Stimulated activated naive CD8-positive, alpha-beta T cell treated with anti-CD3 and anti-CD28 coated beads, Interleukin-15, Interleukin-2, amounts not matched to agents 100 ng/mL and 50 ng/mL, for 24 hours (primary cell): Measurements from ENCODE around the gene STK16.
A peak's percentile ranks its signal among the peaks of the same experiment; 100 is the strongest.

ENCODE experiments used
- H3K27ac Mint-ChIP-seq: one replicate; pipeline ENCODE4 v1.8.0; 2021; ENCODE audit warnings: mild to moderate bottlenecking, mixed read lengths
- H3K27me3 Mint-ChIP-seq: one replicate; pipeline ENCODE4 v1.8.0; 2021; ENCODE audit warnings: mixed read lengths
- H3K36me3 Mint-ChIP-seq: one replicate; pipeline ENCODE4 v1.8.0; 2021; ENCODE audit warnings: low read depth, mixed read lengths
- H3K4me1 Mint-ChIP-seq: one replicate; pipeline ENCODE4 v1.8.0; 2021; ENCODE audit warnings: low read depth, mixed read lengths
- H3K4me3 Mint-ChIP-seq: one replicate; pipeline ENCODE4 v1.8.0; 2021; ENCODE audit warnings: mild to moderate bottlenecking, mixed read lengths
- H3K9me3 Mint-ChIP-seq: one replicate; pipeline ENCODE4 v1.8.0; 2021; ENCODE audit warnings: mixed read lengths

STK16 gene

DNA sequence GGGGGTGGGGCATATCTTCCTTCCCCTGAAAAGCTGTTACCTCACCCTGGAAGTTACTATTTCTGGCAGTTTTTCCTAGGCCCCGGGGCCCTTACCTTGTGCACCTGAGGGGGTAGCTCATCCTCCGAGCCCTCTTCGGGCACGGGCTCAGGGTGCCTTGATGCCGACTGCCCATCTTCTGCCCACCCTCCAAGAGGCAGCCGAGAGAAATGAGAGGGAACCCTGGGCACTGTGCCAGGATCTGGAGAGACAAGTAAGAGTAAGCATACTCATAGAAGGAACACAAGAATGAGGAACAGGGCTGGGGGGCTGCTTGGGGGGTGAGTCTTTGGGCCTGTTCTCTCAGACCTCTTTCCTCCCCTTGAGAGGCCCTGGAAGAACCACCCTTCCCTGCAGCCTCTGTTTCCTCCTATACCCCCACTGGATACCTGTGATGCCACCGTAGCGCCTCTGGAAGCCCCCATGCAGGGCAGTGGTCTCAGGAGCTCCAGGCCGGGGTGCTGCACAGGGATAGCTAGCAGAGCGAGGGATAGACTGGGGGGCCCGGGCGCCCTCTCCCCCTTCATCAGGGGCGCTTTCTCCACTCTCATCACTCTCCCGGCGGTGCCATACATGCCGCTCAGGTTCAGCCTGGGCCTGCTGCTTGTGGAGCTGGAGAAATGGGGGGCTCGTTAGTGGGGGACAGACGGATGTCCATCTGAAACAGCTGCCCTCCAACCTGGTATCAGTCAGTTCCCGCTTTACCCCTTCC, 24.5 kb upstream of the STK16 start:
- no peaks in the 10 kb centered on the region for H3K27me3 Mint-ChIP-seq
- no peaks in the 10 kb centered on the region for H3K9me3 Mint-ChIP-seq
- H3K36me3 Mint-ChIP-seq, result peaks cover 46% of the 10 kb centered on the region
- H3K4me1 Mint-ChIP-seq, result peaks cover 29% of the 10 kb centered on the region
- no peak overlapping the region for H3K4me3 Mint-ChIP-seq
- H3K27ac Mint-ChIP-seq, result no peak overlapping the region

DNA sequence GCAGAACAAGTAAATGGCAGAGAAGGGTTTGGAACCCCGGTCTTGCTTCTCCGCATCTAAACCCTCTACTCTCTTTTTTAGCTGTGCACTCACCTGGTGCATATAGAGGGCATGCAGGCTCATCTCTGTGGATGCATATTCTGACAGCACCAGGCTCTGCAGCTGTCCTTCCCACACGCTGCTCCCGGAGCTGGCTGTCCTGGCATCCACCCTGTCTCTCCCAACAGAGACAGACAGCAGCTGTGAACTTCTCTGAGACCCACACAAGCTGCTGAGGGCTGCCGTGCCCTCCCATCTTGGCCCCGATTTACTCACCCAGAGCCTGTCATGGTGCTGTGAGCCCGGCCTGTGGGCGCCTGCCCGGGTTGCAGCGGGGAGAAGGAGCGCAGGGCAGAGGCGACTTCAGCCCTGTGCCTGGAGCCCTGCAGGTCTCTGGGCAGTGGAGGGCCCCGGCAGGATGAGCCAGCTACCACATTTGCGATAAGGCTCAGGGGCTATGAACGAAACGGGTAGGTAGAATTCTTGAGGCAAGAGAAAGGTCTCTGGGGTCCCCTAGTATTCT, 23.2 kb upstream of the STK16 start:
- Mint-ChIP-seq H3K36me3 (peaks cover 48% of the 10 kb centered on the region), H3K4me3 (no peak overlapping the region), H3K27ac (no peak overlapping the region), H3K27me3 (no peaks in the 10 kb centered on the region), H3K4me1 (peaks cover 27% of the 10 kb centered on the region), H3K9me3 (no peaks in the 10 kb centered on the region)

DNA sequence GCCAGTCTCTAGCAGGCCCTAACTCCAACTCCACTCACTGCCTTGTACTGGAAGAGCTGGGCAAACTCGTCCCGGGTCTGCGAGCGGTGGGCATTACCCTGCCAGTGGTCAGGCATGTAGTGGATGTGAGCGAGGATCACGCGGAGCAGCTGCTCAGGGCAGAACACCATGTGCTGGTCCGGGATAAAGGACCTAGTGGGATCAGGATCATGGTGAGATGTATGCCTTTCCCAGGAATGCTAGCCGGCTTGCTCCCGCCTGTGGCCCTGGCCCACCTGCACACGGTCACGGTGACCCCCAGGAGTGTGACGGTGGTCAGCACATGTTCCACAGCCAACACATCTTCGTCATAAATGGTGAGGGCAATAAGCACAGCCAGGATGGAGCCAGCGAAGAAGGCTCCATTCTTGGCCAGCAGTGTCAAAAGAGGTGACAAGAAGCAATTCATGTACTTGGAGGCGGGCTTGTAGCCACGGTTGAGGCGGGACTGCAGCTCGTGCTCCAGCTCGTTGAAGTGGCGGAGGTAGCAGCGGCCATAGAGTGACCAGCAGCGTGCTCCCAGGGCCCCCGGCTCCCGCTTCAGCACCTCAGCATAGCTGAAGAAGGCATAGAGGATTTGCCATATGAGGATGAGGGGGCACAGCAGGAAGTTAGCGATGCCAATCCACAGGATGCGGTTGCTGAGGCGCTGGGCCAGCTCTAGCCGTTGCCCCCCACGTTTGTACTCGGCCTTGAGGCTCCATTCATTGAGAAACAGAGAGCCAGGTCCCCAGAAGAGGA, 21.3 kb upstream of the STK16 start:
- no peaks in the 10 kb centered on the region for H3K27me3 Mint-ChIP-seq
- no peak overlapping the region for H3K27ac Mint-ChIP-seq
- H3K9me3 Mint-ChIP-seq, result no peaks in the 10 kb centered on the region
- peaks cover 29% of the 10 kb centered on the region for H3K4me1 Mint-ChIP-seq
- H3K36me3 Mint-ChIP-seq, result peaks cover 47% of the 10 kb centered on the region
- H3K4me3 Mint-ChIP-seq, result no peak overlapping the region

DNA sequence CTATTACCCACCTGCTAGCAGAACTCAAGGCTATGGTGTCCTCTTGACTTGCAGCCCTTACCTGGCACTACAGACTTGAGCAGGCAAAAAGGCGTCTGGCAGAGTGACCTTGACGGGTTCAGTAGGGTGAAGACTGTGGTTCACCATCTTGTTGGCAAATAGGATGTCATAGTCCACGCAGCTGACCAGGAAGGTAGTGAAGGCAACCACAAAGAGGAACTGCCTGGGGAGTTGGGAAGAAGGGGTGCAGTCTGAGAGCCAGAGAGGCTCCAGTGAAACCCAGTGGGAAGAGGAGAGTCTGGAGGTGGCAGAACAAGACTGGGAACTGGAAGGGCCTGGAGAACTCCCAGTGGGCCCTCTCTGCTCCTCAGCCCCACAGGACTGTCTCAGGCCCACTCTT, 19.9 kb upstream of the STK16 start:
- Mint-ChIP-seq H3K36me3 (peaks cover 47% of the 10 kb centered on the region), H3K4me3 (no peak overlapping the region), H3K27me3 (no peaks in the 10 kb centered on the region), H3K4me1 (peaks cover 32% of the 10 kb centered on the region), H3K27ac (no peak overlapping the region), H3K9me3 (no peaks in the 10 kb centered on the region)

DNA sequence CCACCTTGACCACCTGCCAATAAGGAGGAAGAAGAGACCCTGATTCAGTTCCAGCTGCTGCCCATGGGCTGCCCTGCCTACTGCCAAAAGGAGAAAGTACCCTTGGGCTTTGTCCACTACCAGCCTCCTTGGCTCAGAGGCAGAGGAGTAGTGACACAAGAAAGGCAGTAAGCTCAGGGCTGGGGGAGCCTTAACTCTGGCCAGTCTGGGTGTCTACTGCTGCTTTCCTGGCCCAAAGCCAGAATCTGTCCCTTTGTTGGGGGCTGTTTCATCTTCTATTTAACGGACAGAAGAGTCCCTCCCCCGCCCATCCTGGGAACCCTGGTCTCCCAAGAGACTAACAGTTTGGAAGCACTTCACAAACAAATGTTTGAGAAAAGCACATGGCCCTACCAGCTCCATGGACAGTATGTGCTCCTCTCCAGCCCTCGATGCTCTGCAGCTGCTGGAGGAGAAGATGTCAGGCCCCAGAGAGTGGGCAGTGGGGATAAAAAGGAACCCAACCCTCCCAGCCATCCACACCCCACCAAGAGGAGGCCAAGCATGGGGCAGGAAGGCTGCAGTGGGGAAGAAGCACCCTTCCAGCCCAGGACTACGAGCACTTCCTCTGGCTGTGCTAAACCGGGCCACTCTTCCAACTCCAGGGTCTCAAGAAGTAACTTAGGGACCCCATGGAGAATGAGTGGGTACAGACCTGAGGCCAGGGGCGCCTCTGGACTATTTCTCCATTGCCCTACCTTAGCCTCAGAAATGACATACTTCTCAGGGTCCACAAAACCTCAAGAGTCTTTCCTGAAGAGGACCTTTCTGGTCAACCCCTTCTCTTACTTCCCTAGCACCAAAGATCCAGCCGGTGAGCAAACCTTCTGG, 17.0 kb upstream of the STK16 start:
- H3K27ac Mint-ChIP-seq, result peak overlapping the region; percentile 74
- peaks cover 58% of the 10 kb centered on the region for H3K4me1 Mint-ChIP-seq
- peaks cover 60% of the 10 kb centered on the region for H3K36me3 Mint-ChIP-seq

DNA sequence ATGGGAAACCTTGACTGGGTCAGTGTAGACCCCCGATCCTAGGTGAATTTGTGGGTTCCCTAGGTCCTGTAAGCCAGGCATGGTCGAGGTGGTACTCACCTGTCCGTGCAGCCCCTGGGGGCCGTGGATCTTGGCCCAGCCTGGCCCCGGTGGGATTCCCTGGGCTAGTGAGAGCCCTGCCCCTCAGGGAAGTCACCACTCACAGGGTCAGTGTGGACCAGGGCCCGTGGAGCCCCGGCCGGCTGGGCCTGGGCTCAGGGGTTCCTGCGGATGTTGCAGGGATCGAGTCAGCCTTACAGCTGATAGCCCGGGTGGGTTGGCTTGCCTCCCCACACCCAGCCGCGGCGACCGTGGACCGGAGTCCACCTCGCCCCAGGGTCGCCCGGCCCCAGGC, 16.4 kb upstream of the STK16 start:
- no peaks in the 10 kb centered on the region for H3K27me3 Mint-ChIP-seq
- peaks cover 58% of the 10 kb centered on the region for H3K4me1 Mint-ChIP-seq
- H3K9me3 Mint-ChIP-seq, result no peaks in the 10 kb centered on the region
- peaks cover 61% of the 10 kb centered on the region for H3K36me3 Mint-ChIP-seq
- H3K4me3 Mint-ChIP-seq, result peak overlapping the region; percentile 100
- H3K27ac Mint-ChIP-seq, result peak overlapping the region; percentile 74

More for the DNA sequence above, 17.0 kb upstream of the STK16 start:
- Mint-ChIP-seq H3K9me3 (no peaks in the 10 kb centered on the region), H3K4me3 (peak overlapping the region; percentile 100), H3K27me3 (no peaks in the 10 kb centered on the region)

DNA sequence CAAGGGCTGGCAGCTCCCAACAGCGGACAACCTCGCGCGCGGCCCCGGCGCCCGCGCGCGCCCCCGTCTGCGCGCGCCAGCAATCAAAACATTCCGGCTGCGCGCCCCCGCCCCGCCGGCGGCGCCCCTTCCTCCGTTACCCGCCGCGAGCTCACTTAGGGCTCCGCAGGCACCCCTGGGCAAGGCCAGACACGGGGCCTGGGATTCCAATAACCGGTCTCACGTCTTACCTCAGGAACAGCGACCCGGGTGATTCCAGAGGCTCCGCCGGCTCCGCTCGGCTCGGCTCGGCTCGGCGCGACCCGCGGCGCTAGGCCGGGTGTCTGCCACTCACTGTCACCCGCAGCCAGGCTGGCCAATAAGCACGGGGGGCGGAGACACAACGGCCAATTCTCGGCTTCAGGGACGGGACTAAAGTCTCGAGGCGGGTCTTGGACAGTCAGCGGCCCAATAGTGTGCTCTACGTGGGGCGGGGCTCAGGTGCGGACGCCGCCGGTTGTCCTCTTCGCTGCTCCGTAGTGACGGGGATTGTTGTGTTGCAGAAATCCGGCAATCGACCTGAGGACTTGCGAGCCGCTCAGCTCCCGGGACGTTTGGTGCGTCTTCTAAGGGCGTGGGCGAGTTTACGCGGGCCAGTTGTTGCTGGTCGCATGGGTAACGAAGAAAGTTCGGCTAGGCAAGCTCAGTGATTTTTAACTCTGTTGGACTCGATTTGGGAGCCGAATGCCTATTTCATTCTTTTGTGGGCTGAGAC, 15.8 kb upstream of the STK16 start, which contains the start of the genes ANKZF1 and ATG9A:
ANKZF1 (plus strand) TSS at position 502 of the 754 bp plus-strand sequence. CDS start 452 bp downstream, outside the sequence.
ATG9A (minus strand) TSS at position 332 of the 754 bp plus-strand sequence. CDS start 1,612 bp downstream, outside the sequence.
- peak within 1 kb of the TSS; percentile 100 for H3K27ac Mint-ChIP-seq
- H3K36me3 Mint-ChIP-seq, result peaks cover 61% of the 10 kb centered on the region
- H3K27me3 Mint-ChIP-seq, result no peaks in the 10 kb centered on the region
- H3K4me3 Mint-ChIP-seq, result peak within 1 kb of the TSS; percentile 100
- no peaks in the 10 kb centered on the region for H3K9me3 Mint-ChIP-seq
- H3K4me1 Mint-ChIP-seq, result peaks cover 58% of the 10 kb centered on the region

DNA sequence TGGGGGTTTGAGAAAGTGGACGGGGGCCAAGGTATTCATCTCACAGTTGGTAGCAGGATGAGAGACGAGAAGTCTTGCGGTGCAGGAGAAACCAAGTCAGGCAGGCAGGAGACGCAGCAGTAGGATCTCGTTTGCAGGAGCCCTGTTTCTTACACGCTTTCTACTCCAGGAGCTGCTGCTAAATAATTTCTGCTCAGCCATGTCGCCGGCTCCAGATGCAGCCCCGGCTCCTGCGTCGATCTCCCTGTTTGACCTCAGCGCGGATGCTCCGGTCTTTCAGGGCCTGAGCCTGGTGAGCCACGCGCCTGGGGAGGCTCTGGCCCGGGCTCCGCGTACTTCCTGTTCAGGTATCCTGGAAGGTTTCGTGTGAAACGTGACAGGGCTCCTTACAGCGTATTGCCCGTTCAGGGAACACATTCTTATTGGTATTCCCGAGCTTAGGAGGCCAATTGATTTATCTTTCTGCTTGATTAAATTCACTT, 15.2 kb upstream of the STK16 start:
- Mint-ChIP-seq H3K27ac (peak overlapping the region; percentile 100), H3K36me3 (peaks cover 59% of the 10 kb centered on the region), H3K4me1 (peaks cover 54% of the 10 kb centered on the region), H3K9me3 (no peaks in the 10 kb centered on the region), H3K4me3 (peak overlapping the region; percentile 100), H3K27me3 (no peaks in the 10 kb centered on the region)

DNA sequence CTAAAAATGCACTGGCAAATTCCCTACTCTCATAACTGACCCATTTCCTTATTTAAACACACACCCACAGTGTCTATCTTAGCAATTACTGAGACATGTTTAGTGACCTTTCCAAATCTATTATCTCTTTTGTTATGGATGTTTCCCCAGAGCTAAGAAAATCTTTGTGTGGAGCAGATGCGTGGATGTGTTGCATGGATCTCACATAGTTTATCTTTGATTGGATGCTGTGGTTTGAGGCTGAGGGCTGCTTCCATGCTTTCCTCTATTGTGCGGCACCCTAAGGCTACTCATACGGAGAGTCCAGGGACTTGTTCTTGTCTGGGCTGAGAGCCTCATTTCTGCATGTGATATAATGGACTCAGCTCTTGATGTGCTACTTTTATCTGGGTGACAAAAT, 10.9 kb upstream of the STK16 start:
- Mint-ChIP-seq H3K36me3 (peaks cover 78% of the 10 kb centered on the region), H3K9me3 (no peaks in the 10 kb centered on the region), H3K27me3 (no peaks in the 10 kb centered on the region), H3K4me3 (no peak overlapping the region), H3K27ac (no peak overlapping the region), H3K4me1 (peaks cover 32% of the 10 kb centered on the region)

DNA sequence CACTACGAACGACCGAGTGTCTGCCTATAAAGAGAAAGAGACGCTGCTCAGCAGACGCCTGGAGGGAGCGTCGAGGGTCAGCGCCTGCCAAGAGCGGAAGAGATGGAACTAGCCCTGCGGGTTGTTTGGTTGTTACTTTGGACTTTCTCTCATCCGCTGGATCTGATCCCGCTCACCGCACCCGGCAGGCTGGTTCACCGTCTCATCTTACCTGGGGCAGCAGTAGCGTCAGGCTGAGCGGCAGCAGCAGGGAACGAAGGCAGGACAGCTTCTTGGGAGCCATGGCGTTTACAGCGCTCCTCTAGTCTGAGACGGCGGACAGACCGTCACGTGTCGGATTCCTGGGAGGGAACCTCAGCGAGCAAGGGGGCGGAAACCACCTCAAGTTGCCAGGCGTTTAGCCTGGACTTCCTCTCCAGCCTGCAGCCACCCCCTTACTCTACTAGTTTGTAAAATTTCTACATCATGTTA, 2.0 kb upstream of the STK16 start:
- no peak overlapping the region for H3K27ac Mint-ChIP-seq

DNA sequence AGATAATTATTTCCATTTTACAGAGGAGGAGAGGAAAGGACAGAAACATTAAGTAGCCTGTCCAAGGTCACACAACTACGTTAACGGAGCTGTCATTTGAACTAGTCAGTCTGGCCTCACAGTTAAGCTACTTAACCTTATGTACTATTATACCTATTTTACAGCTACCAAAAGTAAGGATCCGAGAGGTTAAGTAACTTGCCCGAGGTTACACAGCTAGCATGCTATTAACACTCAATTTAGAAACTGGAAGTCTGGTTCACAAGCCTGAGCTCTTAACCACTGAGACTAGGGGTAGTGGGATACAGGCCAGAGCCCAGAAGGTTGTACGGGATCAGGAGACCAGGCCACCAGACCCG, 511 bp upstream of the STK16 start:
- H3K36me3 Mint-ChIP-seq, result peaks cover 23% of the 10 kb centered on the region

More for the DNA sequence above, 2.0 kb upstream of the STK16 start:
- Mint-ChIP-seq H3K4me3 (peak overlapping the region; percentile 64), H3K9me3 (no peaks in the 10 kb centered on the region), H3K36me3 (peaks cover 11% of the 10 kb centered on the region), H3K4me1 (peaks cover 41% of the 10 kb centered on the region), H3K27me3 (no peaks in the 10 kb centered on the region)

DNA sequence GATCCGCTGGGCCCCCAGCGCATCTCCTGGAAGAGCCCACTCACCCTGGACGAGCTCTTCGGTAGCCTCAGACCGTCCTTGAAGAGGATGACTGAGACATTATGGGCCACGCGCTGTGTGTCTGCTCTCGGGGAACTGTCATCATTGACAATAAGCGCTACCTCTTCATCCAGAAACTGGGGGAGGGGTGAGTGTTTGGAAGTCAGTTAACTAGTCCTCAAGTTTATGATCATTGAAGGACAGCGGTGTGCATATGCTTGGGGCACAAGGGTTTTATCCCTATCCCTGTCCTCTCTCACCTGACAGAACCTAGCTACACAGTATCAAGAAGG, 586 bp downstream of the STK16 start:
- H3K36me3 Mint-ChIP-seq, result peaks cover 34% of the 10 kb centered on the region
- no peaks in the 10 kb centered on the region for H3K9me3 Mint-ChIP-seq
- no peaks in the 10 kb centered on the region for H3K27me3 Mint-ChIP-seq
- H3K4me1 Mint-ChIP-seq, result peaks cover 67% of the 10 kb centered on the region
- peak overlapping the region; percentile 92 for H3K4me3 Mint-ChIP-seq
- H3K27ac Mint-ChIP-seq, result peak overlapping the region; percentile 96

More for the DNA sequence above, 511 bp upstream of the STK16 start:
- H3K27me3 Mint-ChIP-seq, result no peaks in the 10 kb centered on the region
- H3K4me1 Mint-ChIP-seq, result peaks cover 56% of the 10 kb centered on the region
- no peaks in the 10 kb centered on the region for H3K9me3 Mint-ChIP-seq
- peak overlapping the region; percentile 96 for H3K27ac Mint-ChIP-seq
- H3K4me3 Mint-ChIP-seq, result peak overlapping the region; percentile 92

DNA sequence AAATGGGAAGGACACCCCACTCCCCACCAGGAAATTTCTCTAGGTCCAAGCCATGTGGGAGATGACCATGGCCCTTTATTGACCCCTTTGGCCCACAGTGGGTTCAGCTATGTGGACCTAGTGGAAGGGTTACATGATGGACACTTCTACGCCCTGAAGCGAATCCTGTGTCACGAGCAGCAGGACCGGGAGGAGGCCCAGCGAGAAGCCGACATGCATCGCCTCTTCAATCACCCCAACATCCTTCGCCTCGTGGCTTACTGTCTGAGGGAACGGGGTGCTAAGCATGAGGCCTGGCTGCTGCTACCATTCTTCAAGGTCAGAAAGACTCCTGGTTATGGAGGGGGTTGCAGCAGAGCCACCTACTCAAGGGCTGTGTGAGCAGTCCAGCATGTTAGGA, 1.3 kb downstream of the STK16 start:
- Mint-ChIP-seq H3K4me1 (peaks cover 73% of the 10 kb centered on the region), H3K36me3 (peaks cover 41% of the 10 kb centered on the region), H3K27ac (peak overlapping the region; percentile 76), H3K4me3 (peak overlapping the region; percentile 92), H3K9me3 (no peaks in the 10 kb centered on the region), H3K27me3 (no peaks in the 10 kb centered on the region)
